ENCODE data around the gene PHACTR2.

Gene PHACTR2

GRCh38 chr6:143743301-143744166 is 65.8 kb downstream of the PHACTR2 start:
- no peak for DNase-seq

GRCh38 chr6:143744551-143745165 is 66.9 kb downstream of the PHACTR2 start:
- no peak for DNase-seq

- no peak for DNase-seq
Observed at GRCh38 chr6:143745166-143746133, 67.7 kb downstream of the PHACTR2 start.

- no peak for DNase-seq
Observed at GRCh38 chr6:143746202-143747119, 68.7 kb downstream of the PHACTR2 start.

- DNase-seq: no peak
Observed at GRCh38 chr6:143747347-143747842, 69.6 kb downstream of the PHACTR2 start.

GRCh38 chr6:143749891-143750290 is 72.1 kb downstream of the PHACTR2 start:
- DNase-seq: no peak

GRCh38 chr6:143750877-143751276 is 73.1 kb downstream of the PHACTR2 start:
- DNase-seq: no peak

- DNase-seq: no peak
Observed at GRCh38 chr6:143752459-143752858, 74.7 kb downstream of the PHACTR2 start.

GRCh38 chr6:143753678-143754077 is 75.9 kb downstream of the PHACTR2 start:
- no peak for DNase-seq

GRCh38 chr6:143754204-143754603 is 76.4 kb downstream of the PHACTR2 start:
- no peak for DNase-seq

GRCh38 chr6:143755301-143755744 is 77.6 kb downstream of the PHACTR2 start:
- no peak for DNase-seq

GRCh38 chr6:143757346-143757832 is 79.6 kb downstream of the PHACTR2 start:
- no peak for DNase-seq

GRCh38 chr6:143758551-143758950 is 80.8 kb downstream of the PHACTR2 start:
- no peak for DNase-seq

GRCh38 chr6:143759666-143760065 is 81.9 kb downstream of the PHACTR2 start:
- peak; percentile 3 for DNase-seq

GRCh38 chr6:143761074-143761473 is 83.3 kb downstream of the PHACTR2 start:
- DNase-seq: no peak

- no peak for DNase-seq
Observed at GRCh38 chr6:143762126-143762525, 84.4 kb downstream of the PHACTR2 start.

- no peak for DNase-seq
Observed at GRCh38 chr6:143765422-143766184, 87.8 kb downstream of the PHACTR2 start.

- no peak for DNase-seq
Observed at GRCh38 chr6:143766185-143766553, 88.4 kb downstream of the PHACTR2 start.

- DNase-seq: no peak
Observed at GRCh38 chr6:143767433-143767832, 89.7 kb downstream of the PHACTR2 start.

- DNase-seq: no peak
Observed at GRCh38 chr6:143772116-143773086, 94.6 kb downstream of the PHACTR2 start.

Measured in KG1 (cell line).